Skeletal muscle satellite cell (primary cell): ENCODE data around the gene LRRK1.

Experiments used
- H3K27me3 ChIP-seq: 2 replicates; pipeline ENCODE4 v1.7.0; 2013; ENCODE audit warnings: low read length; ENCODE audit not compliant: control insufficient read depth, insufficient read depth
- H3K36me3 ChIP-seq: 2 replicates; pipeline ENCODE4 v1.7.0; 2013; ENCODE audit warnings: mild to moderate bottlenecking, control low read depth, low read length; ENCODE audit not compliant: insufficient read depth
- H3K4me1 ChIP-seq: 2 replicates; pipeline ENCODE4 v1.7.0; 2013; ENCODE audit warnings: low read length; ENCODE audit not compliant: control insufficient read depth, insufficient read depth
- H3K4me2 ChIP-seq: 2 replicates; pipeline ENCODE4 v1.7.0; 2013; ENCODE audit warnings: mild to moderate bottlenecking, low read length
- H3K4me3 ChIP-seq: 2 replicates; pipeline ENCODE4 v1.7.0; 2013; ENCODE audit warnings: low read length
- H3K9ac ChIP-seq: 2 replicates; pipeline ENCODE4 v1.7.0; 2013; ENCODE audit warnings: mild to moderate bottlenecking, low read depth, low read length, moderate library complexity
- H3K9me3 ChIP-seq: replicated peaks from 2 replicates; pipeline ENCODE4 v1.7.0; 2013; ENCODE audit warnings: mild to moderate bottlenecking, control low read depth, low read length

LRRK1 gene

GRCh38 chr15:101104141-101104540 lies 185.0 kb downstream of the LRRK1 start:
- no peaks in the 10 kb centered on the region for H3K27me3 ChIP-seq
- H3K4me3 ChIP-seq = no peak overlapping the region
- peaks cover 8% of the 10 kb centered on the region for H3K4me1 ChIP-seq
- H3K36me3 ChIP-seq = no peaks in the 10 kb centered on the region
- H3K9me3 ChIP-seq = no peaks in the 10 kb centered on the region
- no peak overlapping the region for H3K4me2 ChIP-seq
- no peak overlapping the region for H3K9ac ChIP-seq

GRCh38 chr15:101105059-101105891 lies 186.1 kb downstream of the LRRK1 start:
- Histone ChIP-seq H3K9ac (no peak overlapping the region), H3K4me1 (peaks cover 8% of the 10 kb centered on the region), H3K4me2 (no peak overlapping the region), H3K9me3 (no peaks in the 10 kb centered on the region), H3K27me3 (no peaks in the 10 kb centered on the region), H3K36me3 (no peaks in the 10 kb centered on the region), H3K4me3 (no peak overlapping the region)

- H3K27me3 ChIP-seq = peaks cover 7% of the 10 kb centered on the region
- H3K9me3 ChIP-seq = no peaks in the 10 kb centered on the region
- H3K9ac ChIP-seq = no peak overlapping the region
- H3K4me1 ChIP-seq = peaks cover 8% of the 10 kb centered on the region
- no peak overlapping the region for H3K4me2 ChIP-seq
- no peak overlapping the region for H3K4me3 ChIP-seq
- H3K36me3 ChIP-seq = no peaks in the 10 kb centered on the region
Observed at GRCh38 chr15:101107101-101107500, 187.9 kb downstream of the LRRK1 start.

GRCh38 chr15:101107625-101108460 lies 188.7 kb downstream of the LRRK1 start:
- Histone ChIP-seq H3K4me1 (peaks cover 8% of the 10 kb centered on the region), H3K27me3 (peaks cover 7% of the 10 kb centered on the region), H3K9me3 (no peaks in the 10 kb centered on the region), H3K9ac (no peak overlapping the region), H3K4me2 (no peak overlapping the region), H3K4me3 (no peak overlapping the region), H3K36me3 (no peaks in the 10 kb centered on the region)

- peaks cover 7% of the 10 kb centered on the region for H3K27me3 ChIP-seq
- peaks cover 8% of the 10 kb centered on the region for H3K4me1 ChIP-seq
- H3K4me2 ChIP-seq = no peak overlapping the region
- H3K9me3 ChIP-seq = no peaks in the 10 kb centered on the region
- no peak overlapping the region for H3K9ac ChIP-seq
- no peaks in the 10 kb centered on the region for H3K36me3 ChIP-seq
- H3K4me3 ChIP-seq = no peak overlapping the region
Observed at GRCh38 chr15:101108461-101108775, 189.3 kb downstream of the LRRK1 start.

- H3K9me3 ChIP-seq = no peaks in the 10 kb centered on the region
- no peak overlapping the region for H3K9ac ChIP-seq
- peaks cover 8% of the 10 kb centered on the region for H3K4me1 ChIP-seq
- H3K4me2 ChIP-seq = no peak overlapping the region
- H3K27me3 ChIP-seq = peaks cover 7% of the 10 kb centered on the region
- H3K36me3 ChIP-seq = no peaks in the 10 kb centered on the region
- no peak overlapping the region for H3K4me3 ChIP-seq
Observed at GRCh38 chr15:101108791-101109190, 189.6 kb downstream of the LRRK1 start.

GRCh38 chr15:101110681-101111569 lies 191.8 kb downstream of the LRRK1 start:
- H3K27me3 ChIP-seq = peaks cover 7% of the 10 kb centered on the region
- no peak overlapping the region for H3K4me2 ChIP-seq
- no peaks in the 10 kb centered on the region for H3K9me3 ChIP-seq
- H3K4me3 ChIP-seq = no peak overlapping the region
- peaks cover 7% of the 10 kb centered on the region for H3K4me1 ChIP-seq
- H3K9ac ChIP-seq = no peak overlapping the region
- no peaks in the 10 kb centered on the region for H3K36me3 ChIP-seq

GRCh38 chr15:101111570-101112262 lies 192.6 kb downstream of the LRRK1 start:
- Histone ChIP-seq H3K9ac (no peak overlapping the region), H3K9me3 (no peaks in the 10 kb centered on the region), H3K4me3 (no peak overlapping the region), H3K4me1 (peaks cover 15% of the 10 kb centered on the region), H3K4me2 (no peak overlapping the region), H3K27me3 (peaks cover 7% of the 10 kb centered on the region), H3K36me3 (no peaks in the 10 kb centered on the region)

GRCh38 chr15:101112336-101113113 lies 193.4 kb downstream of the LRRK1 start:
- peaks cover 18% of the 10 kb centered on the region for H3K4me1 ChIP-seq
- H3K4me3 ChIP-seq = no peak overlapping the region
- peaks cover 7% of the 10 kb centered on the region for H3K27me3 ChIP-seq
- no peak overlapping the region for H3K9ac ChIP-seq
- no peaks in the 10 kb centered on the region for H3K9me3 ChIP-seq
- no peaks in the 10 kb centered on the region for H3K36me3 ChIP-seq
- H3K4me2 ChIP-seq = no peak overlapping the region
